ENCODE data around the gene LRRC8B. TPM values are rescaled to one million over a fixed set of nuclear protein-coding genes. Genes with fewer than 3 reads are reported as not detected.

LRRC8B gene
- total RNA-seq, 1 donor from 2014 or later: 3.6 TPM

DNA sequence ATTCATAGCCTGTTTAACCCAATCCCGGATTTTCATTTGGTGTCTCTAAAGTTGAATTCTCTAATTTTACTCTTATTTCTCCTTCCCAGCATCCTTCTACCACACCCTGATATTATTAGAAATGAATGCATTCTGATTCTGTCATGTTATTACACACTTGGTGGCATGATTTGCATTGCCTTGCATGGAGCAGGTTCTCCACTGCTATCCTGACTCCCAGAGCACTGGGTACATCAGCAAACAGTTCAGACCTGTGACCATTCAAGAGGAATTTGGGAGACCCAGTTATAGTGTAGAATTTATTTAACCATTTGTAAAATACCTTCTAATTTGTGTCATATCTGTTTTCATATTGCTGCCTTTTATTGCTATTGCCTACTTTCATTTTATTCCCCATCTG, 2.6 kb downstream of the LRRC8B start:
- H3K27ac ChIP-seq (replicated peaks): no peak overlapping the region
- H3K36me3 ChIP-seq: no peaks in the 10 kb centered on the region
- DNase-seq: no peak
- TF ChIP-seq, protein P1, sequence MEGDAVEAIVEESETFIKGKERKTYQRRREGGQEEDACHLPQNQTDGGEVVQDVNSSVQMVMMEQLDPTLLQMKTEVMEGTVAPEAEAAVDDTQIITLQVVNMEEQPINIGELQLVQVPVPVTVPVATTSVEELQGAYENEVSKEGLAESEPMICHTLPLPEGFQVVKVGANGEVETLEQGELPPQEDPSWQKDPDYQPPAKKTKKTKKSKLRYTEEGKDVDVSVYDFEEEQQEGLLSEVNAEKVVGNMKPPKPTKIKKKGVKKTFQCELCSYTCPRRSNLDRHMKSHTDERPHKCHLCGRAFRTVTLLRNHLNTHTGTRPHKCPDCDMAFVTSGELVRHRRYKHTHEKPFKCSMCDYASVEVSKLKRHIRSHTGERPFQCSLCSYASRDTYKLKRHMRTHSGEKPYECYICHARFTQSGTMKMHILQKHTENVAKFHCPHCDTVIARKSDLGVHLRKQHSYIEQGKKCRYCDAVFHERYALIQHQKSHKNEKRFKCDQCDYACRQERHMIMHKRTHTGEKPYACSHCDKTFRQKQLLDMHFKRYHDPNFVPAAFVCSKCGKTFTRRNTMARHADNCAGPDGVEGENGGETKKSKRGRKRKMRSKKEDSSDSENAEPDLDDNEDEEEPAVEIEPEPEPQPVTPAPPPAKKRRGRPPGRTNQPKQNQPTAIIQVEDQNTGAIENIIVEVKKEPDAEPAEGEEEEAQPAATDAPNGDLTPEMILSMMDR (IDR thresholded peaks at IDR 0.05; ENCODE audit: borderline replicate concordance): no peak
- intact Hi-C loops (cut with micrococcal nuclease): loop anchor here (10.0 kb wide), 1 partner anchor 68 kb away; no protein-coding TSS in a partner anchor
- H3K4me1 ChIP-seq: peaks cover 42% of the 10 kb centered on the region
- H3K9me3 ChIP-seq (replicated peaks): no peaks in the 10 kb centered on the region
- no peak overlapping the region for H3K4me3 ChIP-seq
- H3K27me3 ChIP-seq (ENCODE audit: low read depth): no peaks in the 10 kb centered on the region

- H3K4me1 ChIP-seq: peaks cover 42% of the 10 kb centered on the region
- H3K27ac ChIP-seq (replicated peaks): no peak overlapping the region
- H3K4me3 ChIP-seq: no peak overlapping the region
- no peaks in the 10 kb centered on the region for H3K36me3 ChIP-seq
- no peaks in the 10 kb centered on the region for H3K9me3 ChIP-seq (replicated peaks)
- no peak for DNase-seq
- TF ChIP-seq, protein P1 (IDR thresholded peaks at IDR 0.05; ENCODE audit: borderline replicate concordance): no peak
- no peaks in the 10 kb centered on the region for H3K27me3 ChIP-seq (ENCODE audit: low read depth)
- intact Hi-C loops (cut with micrococcal nuclease): loop anchor here (10.0 kb wide), 1 partner anchor 67 kb away; no protein-coding TSS in a partner anchor
These were observed 3.2 kb downstream of the LRRC8B start for GRCh38 chr1:89527750-89528381.

GRCh38 chr1:89528382-89528780, 3.8 kb downstream of the LRRC8B start:
- Histone ChIP-seq H3K27me3 (ENCODE audit: low read depth) (no peaks in the 10 kb centered on the region), H3K9me3 (replicated peaks) (no peaks in the 10 kb centered on the region), H3K36me3 (no peaks in the 10 kb centered on the region), H3K4me1 (peaks cover 42% of the 10 kb centered on the region), H3K4me3 (no peak overlapping the region), H3K27ac (replicated peaks) (no peak overlapping the region)
- no peak for DNase-seq
- intact Hi-C loops (cut with micrococcal nuclease): loop anchor here (10.0 kb wide), 1 partner anchor 66 kb away; no protein-coding TSS in a partner anchor
- TF ChIP-seq, protein P1 (IDR thresholded peaks at IDR 0.05; ENCODE audit: borderline replicate concordance): no peak

DNA sequence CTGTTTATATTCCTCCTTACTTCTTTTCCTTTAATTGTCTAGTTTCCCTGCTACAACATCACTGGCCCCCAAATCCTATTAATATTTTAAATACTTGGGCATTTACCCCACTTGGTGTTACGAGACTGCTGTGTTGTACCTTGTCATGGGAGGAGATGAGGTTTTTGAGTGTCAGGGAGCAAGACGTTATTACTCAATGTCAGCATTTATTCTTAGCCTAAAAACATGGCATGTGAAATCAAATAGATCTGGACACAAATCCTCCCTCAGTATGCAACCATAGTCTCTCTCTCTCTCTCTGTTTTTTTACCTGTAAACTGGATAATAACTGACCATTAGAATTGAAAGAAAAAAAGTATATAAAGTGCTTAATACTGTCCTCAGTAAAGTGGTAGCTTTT, 4.6 kb downstream of the LRRC8B start:
- no peaks in the 10 kb centered on the region for H3K36me3 ChIP-seq
- no peak overlapping the region for H3K4me3 ChIP-seq
- no peaks in the 10 kb centered on the region for H3K9me3 ChIP-seq (replicated peaks)
- intact Hi-C loops (cut with micrococcal nuclease): loop anchor here (10.0 kb wide), 1 partner anchor 66 kb away; no protein-coding TSS in a partner anchor
- no peaks in the 10 kb centered on the region for H3K27me3 ChIP-seq (ENCODE audit: low read depth)
- TF ChIP-seq, protein P1 (IDR thresholded peaks at IDR 0.05; ENCODE audit: borderline replicate concordance): no peak
- H3K27ac ChIP-seq (replicated peaks): no peak overlapping the region
- peaks cover 34% of the 10 kb centered on the region for H3K4me1 ChIP-seq
- DNase-seq: no peak

GRCh38 chr1:89530444-89531089, 5.9 kb downstream of the LRRC8B start:
- Histone ChIP-seq H3K27ac (replicated peaks) (no peak overlapping the region), H3K27me3 (ENCODE audit: low read depth) (no peaks in the 10 kb centered on the region), H3K4me1 (peaks cover 22% of the 10 kb centered on the region), H3K36me3 (no peaks in the 10 kb centered on the region), H3K9me3 (replicated peaks) (no peaks in the 10 kb centered on the region), H3K4me3 (no peak overlapping the region)
- intact Hi-C loops (cut with micrococcal nuclease): no loop called here
- DNase-seq: no peak
- TF ChIP-seq, protein P1 (IDR thresholded peaks at IDR 0.05; ENCODE audit: borderline replicate concordance): no peak
